K562 (cell line): ENCODE measurements around the gene ORAI3. TPM values are rescaled to one million over a fixed set of nuclear protein-coding genes. Genes with fewer than 3 reads are reported as not detected.

Experiments used
- BCL6 ChIP-seq: fragments of 250-450 bp; sonication (Bioruptor Pico); IDR thresholded peaks from 2 replicates; pipeline ENCODE4 v1.4.0; 2020
- CHD4 ChIP-seq: fragments of 200-600 bp; sonication (generic); IDR thresholded peaks from 3 replicates; pipeline ENCODE4 v1.6.1; 2012; ENCODE audit warnings: low read depth, mild to moderate bottlenecking, mixed read lengths, low read length, inconsistent platforms; ENCODE audit not compliant: insufficient read depth, insufficient replicate concordance, poor library complexity, severe bottlenecking
- E2F6 ChIP-seq, 2 experiments: IDR thresholded peaks; 2 replicates each; pipeline ENCODE4 v1.6.1; 2011; ENCODE audit warnings: borderline replicate concordance in 1 of 2, control low read depth in 1 of 2, low read depth in 1 of 2, low read length in 1 of 2, mild to moderate bottlenecking in 1 of 2, mixed read lengths in 1 of 2, moderate library complexity in 1 of 2; ENCODE audit not compliant: insufficient read depth in 1 of 2, insufficient read length in 1 of 2, poor library complexity in 1 of 2, severe bottlenecking in 1 of 2; ENCODE audit errors: extremely low read depth in 1 of 2
- FOS ChIP-seq: IDR thresholded peaks from 3 replicates; pipeline ENCODE4 v1.6.1; 2011; ENCODE audit not compliant: insufficient read length; ENCODE audit errors: extremely low read depth
- GATA2 ChIP-seq: sonication (generic); formaldehyde crosslinking; IDR thresholded peaks from 2 replicates; pipeline ENCODE4 v1.4.0; 2020; ENCODE audit warnings: mild to moderate bottlenecking, missing genetic modification reagents
- HBP1 ChIP-seq: fragments of 450-650 bp; formaldehyde crosslinking; IDR thresholded peaks from 2 replicates; pipeline ENCODE4 v1.4.0; 2022; ENCODE audit warnings: missing genetic modification characterization
- HDAC2 ChIP-seq: fragments of 450-650 bp; IDR thresholded peaks from 2 replicates; pipeline ENCODE4 v1.6.1; 2016; ENCODE audit warnings: mild to moderate bottlenecking
- HMG20B ChIP-seq: fragments of 250-450 bp; sonication (Bioruptor Pico); IDR thresholded peaks from 2 replicates; pipeline ENCODE4 v1.5.0; 2021; ENCODE audit warnings: mild to moderate bottlenecking
- JUN ChIP-seq, 2 experiments: sonication (generic) in 1 of 2; formaldehyde crosslinking in 1 of 2; IDR thresholded peaks; 2 replicates each; pipeline versions ENCODE4 v1.6.1 to v1.8.0; 2012 to 2022; ENCODE audit warnings: borderline replicate concordance in 2 of 2, mild to moderate bottlenecking in 2 of 2, improper control_type of control experiment in 1 of 2, low read depth in 1 of 2, low read length in 1 of 2, missing genetic modification reagents in 1 of 2
- MBD1 ChIP-seq: fragments of 250-450 bp; sonication (Bioruptor Pico); IDR thresholded peaks from 2 replicates; pipeline ENCODE4 v1.8.0; 2022; ENCODE audit warnings: inconsistent platforms
- MED1 ChIP-seq: sonication (generic); formaldehyde crosslinking; IDR thresholded peaks from 2 replicates; pipeline ENCODE4 v1.8.1; 2023; ENCODE audit warnings: missing genetic modification reagents, borderline replicate concordance
- MTA3 ChIP-seq: fragments of 450-650 bp; formaldehyde crosslinking; IDR thresholded peaks from 2 replicates; pipeline ENCODE4 v1.6.1; 2017; ENCODE audit warnings: mild to moderate bottlenecking, borderline replicate concordance
- NR2F6 ChIP-seq: fragments of 450-650 bp; formaldehyde crosslinking; IDR thresholded peaks from 2 replicates; pipeline ENCODE4 v1.4.0; 2020; ENCODE audit warnings: mild to moderate bottlenecking
- RFX5 ChIP-seq: IDR thresholded peaks from 2 replicates; pipeline ENCODE4 v1.6.1; 2011; ENCODE audit warnings: low read depth, mild to moderate bottlenecking, improper control_type of control experiment, low read length
- SIN3B ChIP-seq: fragments of 450-650 bp; IDR thresholded peaks from 2 replicates; pipeline ENCODE4 v1.6.1; 2017; ENCODE audit warnings: low read depth, mild to moderate bottlenecking, moderate library complexity
- TSC22D4 ChIP-seq: fragments of 450-650 bp; IDR thresholded peaks from 2 replicates; pipeline ENCODE4 v1.6.1; 2016; ENCODE audit warnings: missing genetic modification characterization, missing biosample characterization, control low read depth
- USF1 ChIP-seq: sonication (generic); formaldehyde crosslinking; IDR thresholded peaks from 2 replicates; pipeline ENCODE4 v1.9.0; 2022; ENCODE audit warnings: mild to moderate bottlenecking, missing genetic modification reagents
- ZBTB7A ChIP-seq: IDR thresholded peaks from 2 replicates; pipeline ENCODE4 v1.6.1; 2011; ENCODE audit warnings: low read depth, mild to moderate bottlenecking, low read length, moderate library complexity, borderline replicate concordance; ENCODE audit not compliant: control insufficient read depth
- ZFX ChIP-seq: sonication (generic); formaldehyde crosslinking; IDR thresholded peaks from 2 replicates; pipeline ENCODE4 v1.8.0; 2022; ENCODE audit warnings: mild to moderate bottlenecking, missing genetic modification reagents, moderate library complexity
- ZNF583 ChIP-seq: fragments of 250-450 bp; sonication (Bioruptor Pico); IDR thresholded peaks from 2 replicates; pipeline ENCODE4 v1.4.0; 2020
- ZNF75A ChIP-seq: fragments of 450-650 bp; formaldehyde crosslinking; IDR thresholded peaks from 2 replicates; pipeline ENCODE4 v1.4.0; 2020; ENCODE audit warnings: mild to moderate bottlenecking
- ZNF76 ChIP-seq: fragments of 250-450 bp; sonication (Bioruptor Pico); IDR thresholded peaks from 2 replicates; pipeline ENCODE4 v1.4.0; 2020; ENCODE audit warnings: mild to moderate bottlenecking, moderate library complexity, borderline replicate concordance
- polyA plus RNA-seq, 8 experiments: library from polyadenylated mRNA; depleted of rRNA in 4 of 8; stranded (reverse) in 5 of 8; unstranded in 3 of 8; fragments of >200 nt; fragmentation: Nextera tagmentation in 2 of 8; fragmentation: Illumina TruSeq in 1 of 8; extraction: Ambion mirVana in 2 of 8; extraction: Trizol in 1 of 8; gene quantifications; 2 replicates each; pipeline versions ENCODE4 v1.2.1 to v1.2.3, GENCODE V29; 2011 to 2014; ENCODE audit warnings: inconsistent platforms in 1 of 8, missing spikeins in 1 of 8
- total RNA-seq, 7 experiments: library from RNA; depleted of rRNA in 6 of 7; stranded (reverse); fragments of >200 nt in 6 of 7; fragmentation: Illumina TruSeq in 2 of 7; extraction: Trizol in 2 of 7; gene quantifications; 2 replicates each; pipeline versions ENCODE4 v1.2.1 to v1.2.3, GENCODE V29; 2011 to 2021; ENCODE audit warnings: low replicate concordance in 1 of 7

Gene ORAI3
- total and polyA plus RNA-seq, 9 of the 15 experiments (the other 6 are each of a cell fraction or from before 2014, with no cell fraction given) = 4.9 to 23.3 (median 14.1) TPM

GRCh38 chr16:30902029-30902972 is 46.6 kb upstream of the ORAI3 start (continued):
- TF ChIP-seq USF1 (CRISPR knock-in tag) = no peak
- TF ChIP-seq CHD4 = peak; percentile 66
- TF ChIP-seq MBD1 (CRISPR knock-in tag) = 0 out of 2 replicates have a peak, but pooled peaks have one; percentile 69
- TF ChIP-seq BCL6 (CRISPR knock-in tag) = no peak
- TF ChIP-seq FOS = no peak
- peak; percentile 70 to 83 for TF ChIP-seq E2F6 (IDR thresholded peaks at IDR 0.05; ENCODE audit: borderline replicate concordance in 1 of 2, extremely low read depth in 1 of 2, insufficient read depth in 1 of 2, insufficient read length in 1 of 2, low read depth in 1 of 2, low read length in 1 of 2, poor library complexity in 1 of 2, severe bottlenecking in 1 of 2)
- no peak for TF ChIP-seq ZNF583
- no peak for TF ChIP-seq HDAC2
- peak; percentile 90; the same call in 1 of the 2 replicates for TF ChIP-seq ZBTB7A
- peak; percentile 42; the same call in 1 of the 2 replicates for TF ChIP-seq SIN3B
- no peak for TF ChIP-seq NR2F6 (CRISPR knock-in tag)
- no peak for TF ChIP-seq HBP1 (CRISPR knock-in tag)
- TF ChIP-seq TSC22D4 = no peak
- no peak for TF ChIP-seq RFX5
- no peak for TF ChIP-seq HMG20B (CRISPR knock-in tag)
- TF ChIP-seq JUN (IDR thresholded peaks at IDR 0.05; ENCODE audit: borderline replicate concordance, low read depth, low read length) = peak; percentile 21; the same call in 1 of the 2 replicates
- no peak for TF ChIP-seq JUN (CRISPR knock-in tag; IDR thresholded peaks at IDR 0.05; ENCODE audit: borderline replicate concordance)
- no peak for TF ChIP-seq MED1 (CRISPR knock-in tag)
- TF ChIP-seq ZNF76 (CRISPR knock-in tag) = no peak
- no peak for TF ChIP-seq ZNF75A (CRISPR knock-in tag)
- TF ChIP-seq ZFX (CRISPR knock-in tag) = peak; percentile 85
- TF ChIP-seq GATA2 (CRISPR knock-in tag) = no peak
- TF ChIP-seq MTA3 = peak; percentile 27; the same call in 1 of the 2 replicates
